Mesodermal cell (in vitro differentiated cells): ENCODE measurements around the gene ANKRD13C.

Experiments
- H3K27ac ChIP-seq: 2 replicates; pipeline ENCODE4 v1.7.0; 2013; ENCODE audit warnings: mild to moderate bottlenecking, low read depth, low read length, moderate library complexity; ENCODE audit not compliant: severe bottlenecking
- H3K36me3 ChIP-seq: 2 replicates; pipeline ENCODE4 v1.7.1; 2013; ENCODE audit warnings: mild to moderate bottlenecking, low read length, moderate library complexity; ENCODE audit not compliant: control insufficient read depth, insufficient read depth
- H3K4me1 ChIP-seq: one replicate; pipeline ENCODE4 v1.7.1; 2013; ENCODE audit warnings: mild to moderate bottlenecking, low read length; ENCODE audit not compliant: insufficient read depth, control insufficient read depth, poor library complexity, severe bottlenecking
- H3K4me3 ChIP-seq: 2 replicates; pipeline ENCODE4 v1.7.0; 2013; ENCODE audit warnings: low read length, control low read depth, mild to moderate bottlenecking; ENCODE audit not compliant: insufficient read depth, poor library complexity, severe bottlenecking; ENCODE audit errors: extremely low read depth
- H3K9me3 ChIP-seq: 2 replicates; pipeline ENCODE4 v1.7.1; 2013; ENCODE audit warnings: mild to moderate bottlenecking, low read length, moderate library complexity; ENCODE audit not compliant: control insufficient read depth
- WGBS, 2 experiments: methylation state at CpG; one replicate each; pipeline ENCODE4 v1.1.5; 2013; ENCODE audit warnings: missing lambda C conversion rate in 2 of 2; ENCODE audit not compliant: insufficient coverage in 2 of 2; 5-methylcytosine and 5-hydroxymethylcytosine counted together

Gene ANKRD13C

GRCh38 chr1:70333245-70333644 is 21.3 kb downstream of the ANKRD13C start:
- 100% methylated on average over 1 of the region's 2 CpGs; no CpG with 5 or more reads in 1 of the 2 experiments for WGBS, 2 experiments
- Histone ChIP-seq H3K4me3 (no peak overlapping the region), H3K27ac (no peak overlapping the region), H3K4me1 (peaks cover 9% of the 10 kb centered on the region), H3K9me3 (no peaks in the 10 kb centered on the region), H3K36me3 (peaks cover 26% of the 10 kb centered on the region)

GRCh38 chr1:70331962-70332361 is 22.6 kb downstream of the ANKRD13C start:
- H3K9me3 ChIP-seq, result no peaks in the 10 kb centered on the region
- peaks cover 21% of the 10 kb centered on the region for H3K36me3 ChIP-seq
- no peak overlapping the region for H3K4me3 ChIP-seq
- H3K27ac ChIP-seq, result no peak overlapping the region
- peaks cover 9% of the 10 kb centered on the region for H3K4me1 ChIP-seq

GRCh38 chr1:70327306-70328076 is 27.0 kb downstream of the ANKRD13C start:
- no peak overlapping the region for H3K4me3 ChIP-seq
- H3K36me3 ChIP-seq, result peaks cover 18% of the 10 kb centered on the region
- no peaks in the 10 kb centered on the region for H3K9me3 ChIP-seq
- H3K4me1 ChIP-seq, result no peaks in the 10 kb centered on the region
- whole genome bisulfite sequencing, 2 experiments, result 86 to 100% methylated on average over 1 to 3 of the region's 7 CpGs
- no peak overlapping the region for H3K27ac ChIP-seq

DNA sequence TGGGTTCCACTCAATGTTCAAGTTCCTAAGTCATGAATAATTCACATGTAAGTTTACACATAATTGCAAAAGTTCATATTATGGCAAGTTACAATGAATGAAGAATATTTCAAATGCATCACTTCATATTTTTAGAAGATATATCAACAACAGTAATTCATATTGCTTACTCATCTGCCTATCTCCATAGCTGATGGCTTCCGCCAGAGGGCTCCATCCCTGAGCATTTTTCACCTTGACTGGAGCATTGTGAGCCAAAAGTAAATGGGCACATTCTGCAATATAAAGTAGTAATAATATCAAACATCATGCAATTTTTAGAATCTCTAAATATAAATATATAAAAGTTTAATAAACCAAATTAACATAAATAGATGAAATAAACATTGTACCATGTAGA is 29.8 kb downstream of the ANKRD13C start:
- no CpG with 5 or more reads among the region's 1 CpG for WGBS, 2 experiments

DNA sequence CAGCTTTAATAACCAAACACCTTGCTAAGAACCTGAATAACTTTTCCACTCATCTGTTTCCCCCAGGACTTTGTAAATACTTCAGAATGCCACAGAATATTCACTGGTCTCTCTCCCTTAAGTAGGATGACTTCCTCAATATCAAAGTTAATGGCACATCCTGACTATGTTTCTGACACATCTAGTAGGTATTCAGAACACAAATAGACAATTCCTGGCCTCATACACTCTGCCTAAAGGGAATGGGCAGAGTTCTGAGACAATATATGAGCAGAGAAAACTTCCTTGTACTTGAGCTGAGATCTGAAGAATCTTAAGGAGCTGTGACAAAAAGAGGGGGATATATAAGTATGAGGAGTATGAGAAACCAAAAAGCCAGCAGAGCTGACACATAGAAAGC is 34.8 kb downstream of the ANKRD13C start:
- peak overlapping the region; percentile 57 for H3K27ac ChIP-seq
- peaks cover 24% of the 10 kb centered on the region for H3K36me3 ChIP-seq
- H3K4me1 ChIP-seq, result peaks cover 20% of the 10 kb centered on the region
- H3K9me3 ChIP-seq, result no peaks in the 10 kb centered on the region
- H3K4me3 ChIP-seq, result no peak overlapping the region

More for the DNA sequence above, 29.8 kb downstream of the ANKRD13C start:
- peaks cover 12% of the 10 kb centered on the region for H3K4me1 ChIP-seq
- H3K4me3 ChIP-seq, result no peak overlapping the region
- H3K36me3 ChIP-seq, result peaks cover 25% of the 10 kb centered on the region
- no peaks in the 10 kb centered on the region for H3K9me3 ChIP-seq
- H3K27ac ChIP-seq, result no peak overlapping the region

DNA sequence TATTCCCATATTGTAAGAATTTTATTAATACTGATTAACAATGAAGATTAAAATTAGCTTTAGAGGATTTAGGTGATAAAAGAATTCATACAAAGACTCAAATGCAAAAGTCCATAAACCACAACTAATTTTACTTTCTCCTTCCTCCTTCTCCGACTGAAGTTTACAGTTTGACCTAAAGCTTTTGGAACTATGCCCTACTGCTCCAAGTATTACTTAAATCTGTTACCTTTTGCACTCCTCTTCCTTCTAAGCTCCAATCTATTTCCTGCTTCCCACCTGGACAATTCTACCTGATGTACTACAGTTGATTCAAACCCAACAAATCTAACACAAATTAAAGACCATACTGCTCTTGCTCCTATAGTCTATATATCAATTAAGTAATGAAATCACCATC is 36.3 kb downstream of the ANKRD13C start:
- Histone ChIP-seq H3K9me3 (no peaks in the 10 kb centered on the region), H3K27ac (no peak overlapping the region), H3K36me3 (peaks cover 25% of the 10 kb centered on the region), H3K4me3 (no peak overlapping the region), H3K4me1 (peaks cover 20% of the 10 kb centered on the region)
- WGBS, 2 experiments, result 92 to 100% methylated on average over 1 of the region's 1 CpG

DNA sequence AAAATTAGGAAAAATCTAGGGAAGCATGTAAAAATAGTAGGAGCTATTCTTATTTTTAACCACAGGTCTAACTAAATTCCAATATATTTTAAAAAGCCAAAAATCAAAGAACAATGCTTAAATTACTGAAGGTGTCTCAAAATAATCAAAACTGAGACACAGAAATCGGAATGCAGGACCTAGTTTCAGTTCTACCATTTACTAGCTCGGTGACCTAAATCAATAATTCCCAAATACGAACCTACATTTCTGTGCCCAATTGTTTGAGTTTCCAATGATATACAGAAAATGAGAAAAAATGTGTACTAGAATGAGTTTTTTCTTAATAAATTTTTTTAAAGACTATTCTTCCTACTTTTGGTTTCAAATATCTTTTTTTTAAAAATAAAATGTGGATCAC is 37.4 kb downstream of the ANKRD13C start:
- H3K9me3 ChIP-seq, result no peaks in the 10 kb centered on the region
- WGBS, 2 experiments, result 84% methylated on average over 2 of the region's 3 CpGs; no CpG with 5 or more reads in 1 of the 2 experiments
- peaks cover 20% of the 10 kb centered on the region for H3K4me1 ChIP-seq
- H3K4me3 ChIP-seq, result no peak overlapping the region
- H3K27ac ChIP-seq, result no peak overlapping the region
- peaks cover 21% of the 10 kb centered on the region for H3K36me3 ChIP-seq

DNA sequence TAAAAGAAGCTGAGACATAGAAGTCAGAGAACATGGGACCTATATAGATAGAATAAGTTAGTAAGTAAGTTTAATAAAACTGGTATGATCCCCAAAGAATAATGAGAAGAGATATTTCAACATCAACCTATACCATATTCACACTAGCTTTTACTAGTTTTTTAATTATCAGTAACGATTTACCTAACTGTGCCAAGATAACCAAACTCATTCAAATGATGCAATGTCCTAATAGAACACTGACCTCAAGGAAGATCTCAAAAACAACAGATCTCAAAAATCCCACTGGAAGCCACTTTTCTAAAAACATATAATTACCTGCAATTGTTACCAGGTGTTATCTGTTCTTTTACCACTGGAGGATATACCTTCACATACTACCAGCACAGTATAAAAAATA is 38.7 kb downstream of the ANKRD13C start:
- Histone ChIP-seq H3K9me3 (no peaks in the 10 kb centered on the region), H3K4me1 (peaks cover 18% of the 10 kb centered on the region), H3K27ac (no peak overlapping the region), H3K36me3 (peaks cover 17% of the 10 kb centered on the region), H3K4me3 (no peak overlapping the region)
- 83 to 100% methylated on average over 1 of the region's 1 CpG for WGBS, 2 experiments

GRCh38 chr1:70314706-70315304 is 39.7 kb downstream of the ANKRD13C start:
- peaks cover 17% of the 10 kb centered on the region for H3K36me3 ChIP-seq
- H3K27ac ChIP-seq, result no peak overlapping the region
- WGBS, 2 experiments, result 75% methylated on average over 2 of the region's 6 CpGs; no CpG with 5 or more reads in 1 of the 2 experiments
- peaks cover 9% of the 10 kb centered on the region for H3K4me1 ChIP-seq
- no peak overlapping the region for H3K4me3 ChIP-seq
- H3K9me3 ChIP-seq, result no peaks in the 10 kb centered on the region

GRCh38 chr1:70311369-70311768 is 43.2 kb downstream of the ANKRD13C start:
- H3K27ac ChIP-seq, result no peak overlapping the region
- no CpG with 5 or more reads among the region's 3 CpGs for WGBS, 2 experiments
- no peaks in the 10 kb centered on the region for H3K9me3 ChIP-seq
- no peak overlapping the region for H3K4me3 ChIP-seq
- H3K4me1 ChIP-seq, result peaks cover 2% of the 10 kb centered on the region
- peaks cover 27% of the 10 kb centered on the region for H3K36me3 ChIP-seq

- Histone ChIP-seq H3K9me3 (no peaks in the 10 kb centered on the region), H3K4me1 (no peaks in the 10 kb centered on the region), H3K4me3 (no peak overlapping the region), H3K27ac (no peak overlapping the region), H3K36me3 (peaks cover 41% of the 10 kb centered on the region)
Measured at GRCh38 chr1:70299472-70299871, 55.0 kb downstream of the ANKRD13C start.
